Activated naive CD8-positive, alpha-beta T cell treated with anti-CD3 and anti-CD28 coated beads for 36 hours (primary cell): ENCODE data around the gene HES7. TPM values are rescaled to one million over a fixed set of nuclear protein-coding genes. Genes with fewer than 3 reads are reported as not detected.

Experiments
- DNase-seq: peaks from one replicate; pipeline ENCODE4 v3.0.0; 2021
- H3K27ac Mint-ChIP-seq: one replicate; pipeline ENCODE4 v1.8.0; 2022; ENCODE audit warnings: mild to moderate bottlenecking, moderate library complexity, mixed read lengths
- H3K27me3 Mint-ChIP-seq: one replicate; pipeline ENCODE4 v1.8.0; 2022; ENCODE audit warnings: mild to moderate bottlenecking, mixed read lengths
- H3K36me3 Mint-ChIP-seq: one replicate; pipeline ENCODE4 v1.8.0; 2021; ENCODE audit warnings: mild to moderate bottlenecking, mixed read lengths
- H3K4me1 Mint-ChIP-seq: one replicate; pipeline ENCODE4 v1.8.0; 2021; ENCODE audit warnings: mixed read lengths
- H3K4me3 Mint-ChIP-seq: one replicate; pipeline ENCODE4 v1.8.0; 2022; ENCODE audit warnings: mild to moderate bottlenecking, moderate library complexity, mixed read lengths
- H3K9me3 Mint-ChIP-seq: one replicate; pipeline ENCODE4 v1.8.0; 2022; ENCODE audit warnings: mixed read lengths
- total RNA-seq, 2 experiments: library from RNA; stranded (reverse); gene quantifications; one replicate each; pipeline ENCODE4 v1.2.3, GENCODE V29; 2021

Gene HES7
- total RNA-seq, 2 experiments from 2014 or later: 1.9 to 2.0 TPM

GRCh38 chr17:8141045-8141444 lies 17.1 kb upstream of the HES7 start:
- H3K27ac Mint-ChIP-seq: no peak overlapping the region
- DNase-seq: no peak

GRCh38 chr17:8140065-8141029 lies 16.4 kb upstream of the HES7 start:
- DNase-seq: no peak
- H3K4me3 Mint-ChIP-seq: no peak overlapping the region
- H3K9me3 Mint-ChIP-seq: no peaks in the 10 kb centered on the region
- H3K27me3 Mint-ChIP-seq: peaks cover 4% of the 10 kb centered on the region
- no peak overlapping the region for H3K27ac Mint-ChIP-seq
- peaks cover 2% of the 10 kb centered on the region for H3K4me1 Mint-ChIP-seq
- H3K36me3 Mint-ChIP-seq: peaks cover 5% of the 10 kb centered on the region

More at GRCh38 chr17:8141045-8141444, 17.1 kb upstream of the HES7 start:
- H3K27me3 Mint-ChIP-seq: peaks cover 4% of the 10 kb centered on the region
- peaks cover 10% of the 10 kb centered on the region for H3K36me3 Mint-ChIP-seq
- H3K9me3 Mint-ChIP-seq: no peaks in the 10 kb centered on the region
- H3K4me3 Mint-ChIP-seq: no peak overlapping the region
- peaks cover 4% of the 10 kb centered on the region for H3K4me1 Mint-ChIP-seq

GRCh38 chr17:8138672-8139371 lies 14.9 kb upstream of the HES7 start:
- Mint-ChIP-seq H3K4me1 (peaks cover 2% of the 10 kb centered on the region), H3K27ac (no peak overlapping the region), H3K36me3 (peaks cover 2% of the 10 kb centered on the region), H3K27me3 (peaks cover 4% of the 10 kb centered on the region), H3K4me3 (no peak overlapping the region), H3K9me3 (no peaks in the 10 kb centered on the region)
- peak; percentile 95 for DNase-seq

GRCh38 chr17:8138374-8138671 lies 14.4 kb upstream of the HES7 start:
- H3K4me1 Mint-ChIP-seq: peaks cover 2% of the 10 kb centered on the region
- H3K4me3 Mint-ChIP-seq: no peak overlapping the region
- no peaks in the 10 kb centered on the region for H3K36me3 Mint-ChIP-seq
- no peak for DNase-seq
- no peaks in the 10 kb centered on the region for H3K9me3 Mint-ChIP-seq
- H3K27me3 Mint-ChIP-seq: peaks cover 4% of the 10 kb centered on the region
- no peak overlapping the region for H3K27ac Mint-ChIP-seq

GRCh38 chr17:8137645-8138373 lies 13.9 kb upstream of the HES7 start:
- Mint-ChIP-seq H3K27ac (no peak overlapping the region), H3K27me3 (peaks cover 4% of the 10 kb centered on the region), H3K4me3 (no peak overlapping the region), H3K9me3 (no peaks in the 10 kb centered on the region), H3K4me1 (peaks cover 2% of the 10 kb centered on the region), H3K36me3 (no peaks in the 10 kb centered on the region)
- no peak for DNase-seq

GRCh38 chr17:8133941-8134340 lies 10.0 kb upstream of the HES7 start:
- no peak for DNase-seq
- peaks cover 5% of the 10 kb centered on the region for H3K4me1 Mint-ChIP-seq
- peaks cover 4% of the 10 kb centered on the region for H3K27me3 Mint-ChIP-seq
- no peaks in the 10 kb centered on the region for H3K36me3 Mint-ChIP-seq
- H3K27ac Mint-ChIP-seq: no peak overlapping the region
- H3K4me3 Mint-ChIP-seq: no peak overlapping the region
- H3K9me3 Mint-ChIP-seq: no peaks in the 10 kb centered on the region

GRCh38 chr17:8133399-8133798 lies 9.5 kb upstream of the HES7 start:
- Mint-ChIP-seq H3K36me3 (no peaks in the 10 kb centered on the region), H3K27ac (no peak overlapping the region), H3K9me3 (no peaks in the 10 kb centered on the region), H3K27me3 (peaks cover 4% of the 10 kb centered on the region), H3K4me3 (no peak overlapping the region), H3K4me1 (peaks cover 5% of the 10 kb centered on the region)
- no peak for DNase-seq

GRCh38 chr17:8131844-8132441 lies 8.0 kb upstream of the HES7 start:
- no peaks in the 10 kb centered on the region for H3K36me3 Mint-ChIP-seq
- no peak overlapping the region for H3K27ac Mint-ChIP-seq
- no peak for DNase-seq
- H3K27me3 Mint-ChIP-seq: peaks cover 9% of the 10 kb centered on the region
- H3K9me3 Mint-ChIP-seq: no peaks in the 10 kb centered on the region
- no peak overlapping the region for H3K4me3 Mint-ChIP-seq
- peaks cover 10% of the 10 kb centered on the region for H3K4me1 Mint-ChIP-seq

GRCh38 chr17:8128125-8128784 lies 4.3 kb upstream of the HES7 start:
- DNase-seq: no peak
- Mint-ChIP-seq H3K36me3 (peaks cover 4% of the 10 kb centered on the region), H3K9me3 (peaks cover 2% of the 10 kb centered on the region), H3K27ac (no peak overlapping the region), H3K4me3 (no peak overlapping the region), H3K27me3 (peaks cover 37% of the 10 kb centered on the region), H3K4me1 (peaks cover 34% of the 10 kb centered on the region)

- peak overlapping the region; percentile 52 for H3K27ac Mint-ChIP-seq
- H3K36me3 Mint-ChIP-seq: peaks cover 4% of the 10 kb centered on the region
- peak; percentile 67 for DNase-seq
- H3K27me3 Mint-ChIP-seq: peaks cover 46% of the 10 kb centered on the region
- H3K4me3 Mint-ChIP-seq: peak overlapping the region; percentile 85
- H3K4me1 Mint-ChIP-seq: peaks cover 40% of the 10 kb centered on the region
- peaks cover 2% of the 10 kb centered on the region for H3K9me3 Mint-ChIP-seq
These were observed 2.7 kb upstream of the HES7 start for GRCh38 chr17:8126491-8127066.

- peaks cover 46% of the 10 kb centered on the region for H3K27me3 Mint-ChIP-seq
- H3K36me3 Mint-ChIP-seq: peaks cover 4% of the 10 kb centered on the region
- peak overlapping the region; percentile 95 for H3K27ac Mint-ChIP-seq
- DNase-seq: no peak
- peak overlapping the region; percentile 85 for H3K4me3 Mint-ChIP-seq
- H3K4me1 Mint-ChIP-seq: peaks cover 42% of the 10 kb centered on the region
- peaks cover 2% of the 10 kb centered on the region for H3K9me3 Mint-ChIP-seq
These were observed 2.1 kb upstream of the HES7 start for GRCh38 chr17:8125947-8126490.

GRCh38 chr17:8125154-8125946 lies 1.4 kb upstream of the HES7 start:
- peak overlapping the region; percentile 95 for H3K27ac Mint-ChIP-seq
- peaks cover 5% of the 10 kb centered on the region for H3K9me3 Mint-ChIP-seq

More at GRCh38 chr17:8125154-8125946, 1.4 kb upstream of the HES7 start:
- Mint-ChIP-seq H3K4me1 (peaks cover 48% of the 10 kb centered on the region), H3K27me3 (peaks cover 52% of the 10 kb centered on the region), H3K4me3 (peak overlapping the region; percentile 85), H3K36me3 (peaks cover 8% of the 10 kb centered on the region)
- DNase-seq: peak; percentile 86
